H9 (cell line): Measurements from ENCODE around the gene SCN1B. TPM values are rescaled to one million over a fixed set of nuclear protein-coding genes. Genes with fewer than 3 reads are reported as not detected.

Experiments used
- DNase-seq: peaks from one replicate; pipeline ENCODE4 v3.0.0-alpha.2; 2017
- H2AFZ ChIP-seq: one replicate; pipeline ENCODE4 v1.6.1; 2013; ENCODE audit warnings: mild to moderate bottlenecking, low read length, control low read depth, moderate library complexity
- H2AK5ac ChIP-seq: 2 replicates; pipeline ENCODE4 v1.6.1; 2013; ENCODE audit warnings: low read length, control low read depth, mixed read lengths; ENCODE audit not compliant: insufficient read length
- H2BK120ac ChIP-seq: one replicate; pipeline ENCODE4 v1.6.1; 2013; ENCODE audit warnings: low read depth, mild to moderate bottlenecking, low read length, control low read depth, inconsistent platforms; ENCODE audit not compliant: poor library complexity, severe bottlenecking
- H2BK12ac ChIP-seq: 2 replicates; pipeline ENCODE4 v1.6.1; 2013; ENCODE audit warnings: low read length, control low read depth, mixed read lengths, low read depth; ENCODE audit not compliant: insufficient read length
- H2BK15ac ChIP-seq: 2 replicates; pipeline ENCODE4 v1.6.1; 2013; ENCODE audit warnings: low read depth, low read length, control low read depth
- H2BK20ac ChIP-seq: one replicate; pipeline ENCODE4 v1.6.1; 2013; ENCODE audit warnings: low read depth, mild to moderate bottlenecking, low read length, control low read depth, inconsistent platforms; ENCODE audit not compliant: poor library complexity, severe bottlenecking
- H2BK5ac ChIP-seq: 2 replicates; pipeline ENCODE4 v1.6.1; 2013; ENCODE audit warnings: low read length, control low read depth, mixed read lengths; ENCODE audit not compliant: insufficient read length
- H3K14ac ChIP-seq: 2 replicates; pipeline ENCODE4 v1.6.1; 2013; ENCODE audit warnings: low read length, control low read depth; ENCODE audit not compliant: insufficient read depth
- H3K18ac ChIP-seq: 2 replicates; pipeline ENCODE4 v1.6.1; 2013; ENCODE audit warnings: low read depth, mild to moderate bottlenecking, mixed read lengths, low read length, control low read depth; ENCODE audit not compliant: insufficient read length
- H3K23ac ChIP-seq: 2 replicates; pipeline ENCODE4 v1.6.1; 2013; ENCODE audit warnings: low read length, control low read depth, mixed read lengths, low read depth; ENCODE audit not compliant: insufficient read length
- H3K23me2 ChIP-seq: 2 replicates; pipeline ENCODE4 v1.6.1; 2013; ENCODE audit warnings: low read depth, mild to moderate bottlenecking, mixed read lengths, low read length, control low read depth; ENCODE audit not compliant: insufficient read length, poor library complexity, severe bottlenecking
- H3K27ac ChIP-seq: 2 replicates; pipeline ENCODE4 v1.5.1; 2013; ENCODE audit warnings: low read length, control low read depth, mixed read lengths, low read depth; ENCODE audit not compliant: insufficient read length
- H3K27me3 ChIP-seq: 2 replicates; pipeline ENCODE4 v1.6.1; 2013; ENCODE audit warnings: low read length, control low read depth, inconsistent platforms; ENCODE audit not compliant: insufficient read depth
- H3K4ac ChIP-seq: 2 replicates; pipeline ENCODE4 v1.6.1; 2013; ENCODE audit warnings: low read depth, mild to moderate bottlenecking, control low read depth, inconsistent platforms, low read length, moderate library complexity
- H3K4me1 ChIP-seq: 2 replicates; pipeline ENCODE4 v1.6.1; 2013; ENCODE audit warnings: low read length, control low read depth, inconsistent platforms; ENCODE audit not compliant: insufficient read depth
- H3K4me2 ChIP-seq: 2 replicates; pipeline ENCODE4 v1.6.1; 2013; ENCODE audit warnings: low read length, control low read depth, mixed read lengths; ENCODE audit not compliant: insufficient read length, insufficient read depth
- H3K56ac ChIP-seq: 2 replicates; pipeline ENCODE4 v1.6.1; 2013; ENCODE audit warnings: low read depth, mild to moderate bottlenecking, mixed read lengths, low read length, control low read depth; ENCODE audit not compliant: insufficient read length
- H3K79me1 ChIP-seq: 2 replicates; pipeline ENCODE4 v1.6.1; 2013; ENCODE audit warnings: low read depth, mild to moderate bottlenecking, moderate library complexity, low read length, control low read depth, inconsistent platforms; ENCODE audit not compliant: insufficient read depth, poor library complexity, severe bottlenecking
- H3K79me2 ChIP-seq: 2 replicates; pipeline ENCODE4 v1.6.1; 2013; ENCODE audit warnings: low read length, control low read depth, inconsistent platforms; ENCODE audit not compliant: insufficient read depth
- H3K9ac ChIP-seq: 2 replicates; pipeline ENCODE4 v1.6.1; 2013; ENCODE audit warnings: low read length, control low read depth, mixed read lengths; ENCODE audit not compliant: insufficient read length; ENCODE audit errors: extremely low read depth
- H3K9me3 ChIP-seq: one replicate; pipeline ENCODE4 v1.6.1; 2013; ENCODE audit warnings: low read depth, low read length, inconsistent platforms; ENCODE audit not compliant: control insufficient read depth
- H3T11ph ChIP-seq: one replicate; pipeline ENCODE4 v1.6.1; 2013; ENCODE audit warnings: mild to moderate bottlenecking, low read length, control low read depth, inconsistent platforms
- H4K20me1 ChIP-seq: one replicate; pipeline ENCODE4 v1.6.1; 2013; ENCODE audit not compliant: control insufficient read depth, insufficient read length, insufficient read depth
- H4K5ac ChIP-seq: 2 replicates; pipeline ENCODE4 v1.6.1; 2013; ENCODE audit warnings: low read depth, mild to moderate bottlenecking, mixed read lengths, low read length, control low read depth; ENCODE audit not compliant: insufficient read length
- H4K8ac ChIP-seq: replicated peaks from 2 replicates; pipeline ENCODE4 v1.6.1; 2013; ENCODE audit warnings: low read length, control low read depth, mixed read lengths, low read depth; ENCODE audit not compliant: insufficient read length
- H4K91ac ChIP-seq: 2 replicates; pipeline ENCODE4 v1.6.1; 2013; ENCODE audit warnings: low read depth, mild to moderate bottlenecking, moderate library complexity, mixed read lengths, low read length, control low read depth; ENCODE audit not compliant: insufficient read length
- H3K27ac Mint-ChIP-seq, 3 experiments: 2 replicates in 2 of 3; 3 replicates in 1 of 3; pipeline ENCODE4 v1.8.0; 2020 to 2021; ENCODE audit warnings: mixed read lengths in 3 of 3, mild to moderate bottlenecking in 1 of 3, moderate library complexity in 1 of 3
- H3K27me3 Mint-ChIP-seq: 2 replicates; pipeline ENCODE4 v1.8.0; 2021; ENCODE audit warnings: low read depth, mild to moderate bottlenecking, moderate library complexity, mixed read lengths
- H3K36me3 Mint-ChIP-seq, 3 experiments: 2 replicates in 2 of 3; 3 replicates in 1 of 3; pipeline ENCODE4 v1.8.0; 2020 to 2021; ENCODE audit warnings: low read depth in 3 of 3, mixed read lengths in 3 of 3; ENCODE audit not compliant: insufficient read depth in 1 of 3
- H3K4me1 Mint-ChIP-seq, 2 experiments: 2 replicates each; pipeline ENCODE4 v1.8.0; 2020; ENCODE audit warnings: mixed read lengths in 2 of 2
- H3K4me3 Mint-ChIP-seq, 2 experiments: 2 replicates in 1 of 2; 3 replicates in 1 of 2; pipeline ENCODE4 v1.8.0; 2020 to 2021; ENCODE audit warnings: mild to moderate bottlenecking in 2 of 2, mixed read lengths in 2 of 2, moderate library complexity in 1 of 2
- H3K9me3 Mint-ChIP-seq, 2 experiments: 2 replicates in 1 of 2; 3 replicates in 1 of 2; pipeline ENCODE4 v1.8.0; 2020; ENCODE audit warnings: mild to moderate bottlenecking in 2 of 2, mixed read lengths in 2 of 2, moderate library complexity in 1 of 2
- WGBS: extraction: QIAGEN DNeasy Blood & Tissue Kit; methylation state at CpG from one replicate; pipeline ENCODE4 v1.1.7; 2013; ENCODE audit warnings: missing lambda C conversion rate, low lambda C conversion rate, mixed read lengths; ENCODE audit not compliant: insufficient read length; ENCODE audit errors: extremely low coverage; 5-methylcytosine and 5-hydroxymethylcytosine counted together
- total RNA-seq: library from RNA; stranded (reverse); gene quantifications from 2 replicates; pipeline ENCODE4 v1.2.1, GENCODE V29; 2021
- TF ChIP-seq, protein P1 (sequence below): fragments of 200-600 bp; sonication (generic); conservative IDR thresholded peaks from 3 replicates; pipeline ENCODE4 v1.8.0; 2021; ENCODE audit warnings: antibody characterized with exemption, mild to moderate bottlenecking

Gene SCN1B
- total RNA-seq, 1 experiment from 2014 or later: 3.8 TPM

DNA sequence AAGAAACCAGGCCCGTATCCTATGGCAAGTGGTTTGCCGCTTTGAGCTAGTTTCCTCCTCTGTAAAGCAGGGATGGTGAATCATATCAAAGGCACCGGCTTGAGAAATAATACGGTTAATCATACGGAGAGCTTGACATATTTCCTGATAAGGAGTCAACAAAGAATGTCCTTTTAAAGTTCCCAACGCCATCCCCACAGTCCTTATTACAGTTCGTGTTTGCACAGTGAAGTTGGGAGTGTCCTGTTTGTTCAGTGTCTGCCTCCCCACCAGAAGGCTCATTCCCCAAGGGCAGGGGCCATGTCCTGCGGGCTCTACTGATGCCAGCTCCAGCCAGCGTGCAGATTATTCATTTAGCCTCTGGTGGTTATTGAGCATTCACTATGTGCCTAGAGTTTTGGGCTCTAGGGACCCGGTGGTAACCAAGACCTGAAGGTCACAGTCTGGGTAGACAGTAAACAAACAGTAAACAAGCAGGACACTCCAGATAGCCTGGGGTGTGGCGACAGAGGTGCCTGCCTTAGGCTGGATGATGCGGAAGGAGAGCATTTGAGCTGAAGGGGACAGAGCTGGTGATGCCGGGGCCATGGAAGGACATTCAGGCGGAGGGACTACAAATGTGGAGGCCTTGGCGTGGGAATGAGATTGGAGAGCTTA, 23.8 kb upstream of the SCN1B start:
- Histone ChIP-seq H3K79me1 (peaks cover 11% of the 10 kb centered on the region), H3K23ac (no peak overlapping the region), H2BK5ac (no peak overlapping the region), H4K8ac (no peak overlapping the region), H4K5ac (no peak overlapping the region), H3K14ac (no peak overlapping the region), H3K9ac (no peak overlapping the region), H3K79me2 (peaks cover 40% of the 10 kb centered on the region; the same call in 1 of the 2 replicates), H2AFZ (no peak overlapping the region), H3K4me1 (peaks cover 3% of the 10 kb centered on the region; the same call in 1 of the 2 replicates), H3K23me2 (no peaks in the 10 kb centered on the region), H2BK12ac (no peak overlapping the region), H2BK15ac (no peak overlapping the region), H4K20me1 (peaks cover 2% of the 10 kb centered on the region), H2BK120ac (no peak overlapping the region), H3K4ac (no peak overlapping the region), H3K27me3 (no peaks in the 10 kb centered on the region), H3K56ac (no peak overlapping the region), H3K4me2 (no peak overlapping the region), H4K91ac (no peak overlapping the region), H2BK20ac (no peak overlapping the region), H3K27ac (no peak overlapping the region), H3K18ac (no peak overlapping the region), H2AK5ac (no peak overlapping the region), H3T11ph (no peak overlapping the region), H3K9me3 (no peaks in the 10 kb centered on the region)
- WGBS: no CpG with 5 or more reads among the region's 15 CpGs
- H3K4me1 Mint-ChIP-seq: peaks cover 23 to 28% of the 10 kb centered on the region in 2 experiments
- TF ChIP-seq, protein P1, sequence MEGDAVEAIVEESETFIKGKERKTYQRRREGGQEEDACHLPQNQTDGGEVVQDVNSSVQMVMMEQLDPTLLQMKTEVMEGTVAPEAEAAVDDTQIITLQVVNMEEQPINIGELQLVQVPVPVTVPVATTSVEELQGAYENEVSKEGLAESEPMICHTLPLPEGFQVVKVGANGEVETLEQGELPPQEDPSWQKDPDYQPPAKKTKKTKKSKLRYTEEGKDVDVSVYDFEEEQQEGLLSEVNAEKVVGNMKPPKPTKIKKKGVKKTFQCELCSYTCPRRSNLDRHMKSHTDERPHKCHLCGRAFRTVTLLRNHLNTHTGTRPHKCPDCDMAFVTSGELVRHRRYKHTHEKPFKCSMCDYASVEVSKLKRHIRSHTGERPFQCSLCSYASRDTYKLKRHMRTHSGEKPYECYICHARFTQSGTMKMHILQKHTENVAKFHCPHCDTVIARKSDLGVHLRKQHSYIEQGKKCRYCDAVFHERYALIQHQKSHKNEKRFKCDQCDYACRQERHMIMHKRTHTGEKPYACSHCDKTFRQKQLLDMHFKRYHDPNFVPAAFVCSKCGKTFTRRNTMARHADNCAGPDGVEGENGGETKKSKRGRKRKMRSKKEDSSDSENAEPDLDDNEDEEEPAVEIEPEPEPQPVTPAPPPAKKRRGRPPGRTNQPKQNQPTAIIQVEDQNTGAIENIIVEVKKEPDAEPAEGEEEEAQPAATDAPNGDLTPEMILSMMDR: no peak
- no peak for DNase-seq
- H3K36me3 Mint-ChIP-seq: peaks cover 61 to 78% (median 72%) of the 10 kb centered on the region in 3 experiments
- peak overlapping the region in 2 of 3 experiments; percentile 37 to 85; a peak in 4 of 7 replicates for H3K27ac Mint-ChIP-seq
- peaks cover 0 to 2% of the 10 kb centered on the region in 2 experiments; a peak in 3 of 5 replicates for H3K9me3 Mint-ChIP-seq
- no peaks in the 10 kb centered on the region; the same call in 1 of the 2 replicates for H3K27me3 Mint-ChIP-seq
- H3K4me3 Mint-ChIP-seq: no peak overlapping the region; a peak in 1 of 5 replicates
